Activated CD4-positive, alpha-beta T cell treated with anti-CD3 and anti-CD28 coated beads for 4 hours (primary cell): ENCODE data around the gene DDN.

ENCODE experiments used
- DNase-seq, 2 donors: peaks; one replicate each; pipeline ENCODE4 v3.0.0-alpha.2; 2020

The DDN gene

GRCh38 chr12:48980953-48981756 lies 18.0 kb downstream of the DDN start:
- DNase-seq, result peak; percentile 37 to 39

GRCh38 chr12:48980389-48980952 lies 18.7 kb downstream of the DDN start:
- DNase-seq, result peak; percentile 37 to 44

GRCh38 chr12:48979602-48980388 lies 19.4 kb downstream of the DDN start:
- peak in 1 of 2 donors; percentile 36 for DNase-seq

- DNase-seq, result no peak
Measured at GRCh38 chr12:48978741-48979601, 20.2 kb downstream of the DDN start.

- DNase-seq, result no peak
Measured at GRCh38 chr12:48978291-48978740, 20.9 kb downstream of the DDN start, which contains the start of gene WNT1. Gene WNT1 (plus strand): TSS chr12:48978322. CDS start chr12:48978651, 329 bp downstream.

- DNase-seq, result peak; percentile 83 to 84
Measured at GRCh38 chr12:48977290-48978281, 21.6 kb downstream of the DDN start.

GRCh38 chr12:48973941-48974673 lies 25.1 kb downstream of the DDN start:
- peak in 1 of 2 donors; percentile 31 for DNase-seq

GRCh38 chr12:48973531-48973930 lies 25.6 kb downstream of the DDN start:
- no peak for DNase-seq

GRCh38 chr12:48972952-48973483 lies 26.2 kb downstream of the DDN start:
- DNase-seq, result no peak

GRCh38 chr12:48972213-48972951 lies 26.8 kb downstream of the DDN start:
- no peak for DNase-seq

GRCh38 chr12:48970702-48971334 lies 28.4 kb downstream of the DDN start:
- DNase-seq, result no peak

GRCh38 chr12:48969833-48970701 lies 29.1 kb downstream of the DDN start:
- DNase-seq, result peak; percentile 62 to 68

- DNase-seq, result no peak
Measured at GRCh38 chr12:48969160-48969771, 29.9 kb downstream of the DDN start.

GRCh38 chr12:48968467-48968866 lies 30.7 kb downstream of the DDN start:
- no peak for DNase-seq

- no peak for DNase-seq
Measured at GRCh38 chr12:48967991-48968390, 31.2 kb downstream of the DDN start.

- no peak for DNase-seq
Measured at GRCh38 chr12:48966177-48966895, 32.8 kb downstream of the DDN start.
